Effector memory CD8-positive, alpha-beta T cell (primary cell): ENCODE data around the gene SELENOI.

ENCODE experiments used
- ATAC-seq: fragments of 150-1000 bp; cut with Tn5 transposase; replicated peaks from 2 replicates; pipeline ENCODE4 v1.10.0; 2021; ENCODE audit warnings: mild to moderate bottlenecking, moderate library complexity
- DNase-seq, 3 experiments: peaks; one replicate each; pipeline ENCODE4 v3.0.0; 2021
- H3K27ac Mint-ChIP-seq, 2 donors: one replicate each; pipeline ENCODE4 v1.8.0; 2022; ENCODE audit warnings: mild to moderate bottlenecking in 2 of 2, mixed read lengths in 2 of 2, moderate library complexity in 2 of 2
- H3K27me3 Mint-ChIP-seq, 2 donors: one replicate each; pipeline ENCODE4 v1.8.0; 2022; ENCODE audit warnings: mixed read lengths in 2 of 2
- H3K36me3 Mint-ChIP-seq: one replicate; pipeline ENCODE4 v1.8.0; 2022; ENCODE audit warnings: mild to moderate bottlenecking, moderate library complexity, mixed read lengths; ENCODE audit not compliant: insufficient read depth
- H3K4me1 Mint-ChIP-seq, 2 donors: one replicate each; pipeline ENCODE4 v1.8.0; 2022; ENCODE audit warnings: low read depth in 2 of 2, mixed read lengths in 2 of 2
- H3K4me3 Mint-ChIP-seq, 2 donors: one replicate each; pipeline ENCODE4 v1.8.0; 2022; ENCODE audit warnings: mild to moderate bottlenecking in 2 of 2, mixed read lengths in 2 of 2, moderate library complexity in 2 of 2
- H3K9me3 Mint-ChIP-seq, 2 donors: one replicate each; pipeline ENCODE4 v1.8.0; 2022; ENCODE audit warnings: mixed read lengths in 2 of 2

The SELENOI gene

GRCh38 chr2:26384597-26384996 is 38.7 kb downstream of the SELENOI start:
- no peaks in the 10 kb centered on the region for H3K27me3 Mint-ChIP-seq
- no peak for ATAC-seq
- no peak for DNase-seq
- no peaks in the 10 kb centered on the region for H3K9me3 Mint-ChIP-seq
- H3K4me1 Mint-ChIP-seq: peaks cover 2 to 4% of the 10 kb centered on the region in 2 donors
- H3K4me3 Mint-ChIP-seq: no peak overlapping the region
- H3K27ac Mint-ChIP-seq: no peak overlapping the region
- peaks cover 46% of the 10 kb centered on the region for H3K36me3 Mint-ChIP-seq

- H3K36me3 Mint-ChIP-seq: peaks cover 53% of the 10 kb centered on the region
- H3K27me3 Mint-ChIP-seq: no peaks in the 10 kb centered on the region
- H3K27ac Mint-ChIP-seq: no peak overlapping the region
- ATAC-seq (no peak), DNase-seq (no peak)
- H3K4me3 Mint-ChIP-seq: no peak overlapping the region
- peaks cover 0 to 4% of the 10 kb centered on the region in 2 donors for H3K4me1 Mint-ChIP-seq
- H3K9me3 Mint-ChIP-seq: no peaks in the 10 kb centered on the region
These were observed 41.2 kb downstream of the SELENOI start for GRCh38 chr2:26387189-26387588.

GRCh38 chr2:26394694-26395093 is 48.8 kb downstream of the SELENOI start:
- DNase-seq (no peak), ATAC-seq (no peak)
- peaks cover 10% of the 10 kb centered on the region for H3K36me3 Mint-ChIP-seq
- H3K9me3 Mint-ChIP-seq: no peaks in the 10 kb centered on the region
- H3K27ac Mint-ChIP-seq: no peak overlapping the region
- no peaks in the 10 kb centered on the region for H3K27me3 Mint-ChIP-seq
- H3K4me1 Mint-ChIP-seq: peaks cover 0 to 4% of the 10 kb centered on the region in 2 donors
- H3K4me3 Mint-ChIP-seq: no peak overlapping the region

GRCh38 chr2:26395394-26395793 is 49.5 kb downstream of the SELENOI start:
- H3K9me3 Mint-ChIP-seq: no peaks in the 10 kb centered on the region
- no peak for ATAC-seq
- H3K36me3 Mint-ChIP-seq: peaks cover 3% of the 10 kb centered on the region
- H3K27me3 Mint-ChIP-seq: no peaks in the 10 kb centered on the region
- no peak for DNase-seq
- H3K4me1 Mint-ChIP-seq: peaks cover 4 to 10% of the 10 kb centered on the region in 2 donors
- H3K4me3 Mint-ChIP-seq: no peak overlapping the region
- H3K27ac Mint-ChIP-seq: no peak overlapping the region

- Mint-ChIP-seq H3K4me1 (peaks cover 4 to 10% of the 10 kb centered on the region in 2 donors), H3K4me3 (no peak overlapping the region), H3K27ac (peak overlapping the region; percentile 6 to 9), H3K9me3 (no peaks in the 10 kb centered on the region), H3K27me3 (no peaks in the 10 kb centered on the region), H3K36me3 (no peaks in the 10 kb centered on the region)
- no peak for ATAC-seq
- DNase-seq: no peak
These were observed 50.9 kb downstream of the SELENOI start for GRCh38 chr2:26396734-26397298.

DNA sequence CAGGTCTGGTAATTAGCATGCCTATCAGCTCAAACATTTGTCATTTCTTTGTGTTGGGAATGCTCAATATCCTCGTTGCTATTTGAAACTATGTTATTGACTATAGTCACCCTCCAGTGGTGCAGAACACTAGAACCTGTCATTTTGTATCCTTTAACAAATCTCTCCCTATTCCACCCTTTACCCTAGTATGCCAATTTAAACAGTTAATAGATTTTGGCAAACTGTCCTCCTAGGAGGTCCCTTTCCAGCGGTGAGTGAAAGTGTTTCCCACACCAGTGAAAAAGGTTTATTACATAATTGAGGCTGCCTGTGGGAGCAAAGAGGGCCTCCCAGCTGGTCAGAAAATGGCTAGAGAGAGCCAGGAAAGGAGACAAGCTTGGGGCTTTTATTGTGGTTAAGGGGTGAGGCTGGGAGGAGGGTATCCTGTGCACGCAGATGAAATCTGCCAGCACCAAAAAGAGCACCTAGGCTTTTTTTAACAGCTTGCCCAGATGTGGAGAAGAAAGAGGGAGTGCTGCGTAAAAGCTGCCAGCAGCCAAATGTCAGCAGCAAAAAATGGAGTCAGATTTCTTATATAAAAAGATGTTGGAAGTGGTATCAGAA is 53.9 kb downstream of the SELENOI start:
- no peak overlapping the region for H3K27ac Mint-ChIP-seq
- H3K4me1 Mint-ChIP-seq: peaks cover 4 to 10% of the 10 kb centered on the region in 2 donors
- H3K4me3 Mint-ChIP-seq: no peak overlapping the region
- no peaks in the 10 kb centered on the region for H3K36me3 Mint-ChIP-seq
- ATAC-seq (no peak), DNase-seq (no peak)
- H3K9me3 Mint-ChIP-seq: no peaks in the 10 kb centered on the region
- no peaks in the 10 kb centered on the region for H3K27me3 Mint-ChIP-seq

DNA sequence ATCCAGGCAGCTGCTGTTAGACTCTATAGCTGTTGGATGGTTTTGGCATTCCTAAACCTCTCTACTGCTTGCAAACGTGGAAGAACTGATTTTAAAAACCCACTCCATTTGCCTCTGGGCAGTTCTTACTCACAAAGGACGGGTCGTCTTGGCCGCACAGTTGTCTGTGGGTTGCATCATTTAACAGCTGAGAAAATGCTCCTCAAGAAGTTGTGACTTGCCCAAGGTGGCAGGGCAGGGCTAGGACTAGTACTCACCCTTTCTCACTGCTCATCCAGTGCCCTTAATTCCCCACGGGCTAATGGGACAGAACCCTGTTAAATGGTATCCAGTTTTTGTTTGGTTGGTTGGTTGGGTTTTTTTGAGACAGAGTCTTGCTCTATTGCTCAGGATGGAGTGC is 54.8 kb downstream of the SELENOI start:
- H3K36me3 Mint-ChIP-seq: no peaks in the 10 kb centered on the region
- H3K9me3 Mint-ChIP-seq: no peaks in the 10 kb centered on the region
- no peak overlapping the region for H3K27ac Mint-ChIP-seq
- peaks cover 4 to 10% of the 10 kb centered on the region in 2 donors for H3K4me1 Mint-ChIP-seq
- ATAC-seq: no peak
- peaks cover 0 to 7% of the 10 kb centered on the region in 2 donors for H3K27me3 Mint-ChIP-seq
- DNase-seq: no peak
- H3K4me3 Mint-ChIP-seq: no peak overlapping the region

DNA sequence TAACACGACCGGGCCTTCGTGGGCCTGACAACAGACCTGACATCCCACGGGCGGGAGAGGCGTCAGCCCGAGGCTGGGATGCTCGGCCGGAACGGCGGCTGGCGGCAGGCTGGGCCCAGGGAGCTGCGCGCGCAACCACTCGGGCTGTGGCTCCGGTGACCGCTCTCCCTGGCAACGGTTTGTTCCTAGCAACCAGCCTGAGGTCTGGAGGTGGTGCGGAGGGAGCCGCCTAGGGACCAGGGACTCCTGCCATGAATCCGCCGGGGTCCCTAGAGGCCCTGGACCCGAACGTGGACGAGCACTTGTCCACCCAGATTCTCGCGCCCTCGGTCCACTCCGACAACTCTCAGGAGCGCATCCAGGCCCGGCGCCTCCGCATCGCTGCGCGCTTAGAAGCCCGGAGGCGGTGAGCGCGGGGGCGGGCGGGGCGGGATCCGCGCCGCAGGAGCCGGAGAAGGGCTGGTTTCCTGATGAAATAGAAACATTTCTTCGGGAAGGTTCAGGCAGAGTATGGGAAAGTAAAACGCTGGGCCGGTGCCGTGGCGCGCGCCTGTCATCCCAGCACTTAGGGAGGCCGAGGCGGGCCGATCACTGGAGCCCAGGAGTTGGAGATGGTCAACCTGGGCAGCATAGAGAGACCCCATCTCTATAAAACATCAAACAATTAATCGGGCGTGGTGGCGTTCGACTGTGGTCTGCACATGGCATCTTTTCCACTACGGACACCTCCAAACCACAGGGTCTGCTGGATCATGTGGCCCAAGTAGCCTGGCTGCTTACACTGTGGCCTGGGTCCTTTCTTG is 56.0 kb downstream of the SELENOI start, which contains the start of gene DRC1:
Gene DRC1 (plus strand): TSS at position 182 of the 803 bp plus-strand sequence. CDS start 70 bp downstream, at position 252.
- no peak within 1 kb of the TSS for H3K27ac Mint-ChIP-seq
- ATAC-seq (no peak), DNase-seq (no peak)
- H3K36me3 Mint-ChIP-seq: no peaks in the 10 kb centered on the region
- peaks cover 4 to 7% of the 10 kb centered on the region in 2 donors for H3K4me1 Mint-ChIP-seq
- no peak within 1 kb of the TSS for H3K4me3 Mint-ChIP-seq
- H3K9me3 Mint-ChIP-seq: no peaks in the 10 kb centered on the region
- H3K27me3 Mint-ChIP-seq: peaks cover 4 to 9% of the 10 kb centered on the region in 2 donors

DNA sequence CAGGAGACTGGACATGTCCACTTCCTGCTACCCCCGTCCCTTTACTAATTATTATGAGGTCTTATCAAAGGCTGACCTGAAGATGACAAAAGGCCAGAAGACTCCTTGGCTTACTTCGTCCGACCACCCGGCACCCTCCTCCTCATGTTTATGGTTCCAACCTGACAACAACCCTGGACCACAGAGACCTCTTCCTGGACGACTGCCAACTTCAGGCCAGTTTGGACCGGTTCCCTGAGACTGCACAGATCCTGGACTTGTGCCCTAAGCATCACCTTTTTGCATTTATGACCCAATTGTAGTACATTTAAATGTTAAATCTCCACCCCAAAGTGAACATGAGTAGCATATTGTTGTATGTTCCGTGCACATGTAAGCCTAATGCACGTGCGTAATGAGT is 61.6 kb downstream of the SELENOI start:
- no peak overlapping the region for H3K27ac Mint-ChIP-seq
- no peaks in the 10 kb centered on the region for H3K9me3 Mint-ChIP-seq
- no peak overlapping the region for H3K4me3 Mint-ChIP-seq
- peaks cover 19 to 30% of the 10 kb centered on the region in 2 donors for H3K27me3 Mint-ChIP-seq
- DNase-seq (no peak), ATAC-seq (no peak)
- H3K4me1 Mint-ChIP-seq: peaks cover 0 to 5% of the 10 kb centered on the region in 2 donors
- H3K36me3 Mint-ChIP-seq: no peaks in the 10 kb centered on the region

- Mint-ChIP-seq H3K27me3 (peaks cover 19 to 30% of the 10 kb centered on the region in 2 donors), H3K4me3 (no peak overlapping the region), H3K4me1 (peaks cover 0 to 5% of the 10 kb centered on the region in 2 donors), H3K36me3 (no peaks in the 10 kb centered on the region), H3K9me3 (no peaks in the 10 kb centered on the region), H3K27ac (no peak overlapping the region)
- DNase-seq: no peak
- no peak for ATAC-seq
These were observed 63.8 kb downstream of the SELENOI start for GRCh38 chr2:26409785-26410184.

GRCh38 chr2:26410764-26411243 is 64.9 kb downstream of the SELENOI start:
- no peak overlapping the region for H3K27ac Mint-ChIP-seq

GRCh38 chr2:26411419-26411818 is 65.5 kb downstream of the SELENOI start:
- DNase-seq (no peak), ATAC-seq (no peak)
- H3K9me3 Mint-ChIP-seq: no peaks in the 10 kb centered on the region
- peaks cover 0 to 5% of the 10 kb centered on the region in 2 donors for H3K4me1 Mint-ChIP-seq
- peaks cover 19 to 23% of the 10 kb centered on the region in 2 donors for H3K27me3 Mint-ChIP-seq
- H3K27ac Mint-ChIP-seq: no peak overlapping the region
- no peaks in the 10 kb centered on the region for H3K36me3 Mint-ChIP-seq
- H3K4me3 Mint-ChIP-seq: peak overlapping the region in 1 of 2 donors; percentile 69

More at GRCh38 chr2:26410764-26411243, 64.9 kb downstream of the SELENOI start:
- ATAC-seq (no peak), DNase-seq (no peak)
- Mint-ChIP-seq H3K36me3 (no peaks in the 10 kb centered on the region), H3K27me3 (peaks cover 19 to 23% of the 10 kb centered on the region in 2 donors), H3K4me1 (peaks cover 0 to 5% of the 10 kb centered on the region in 2 donors), H3K4me3 (no peak overlapping the region), H3K9me3 (no peaks in the 10 kb centered on the region)

- Mint-ChIP-seq H3K4me3 (peak overlapping the region; percentile 0 to 69), H3K27me3 (peaks cover 13 to 18% of the 10 kb centered on the region in 2 donors), H3K36me3 (no peaks in the 10 kb centered on the region), H3K9me3 (no peaks in the 10 kb centered on the region), H3K27ac (peak overlapping the region in 1 of 2 donors; percentile 2), H3K4me1 (peaks cover 0 to 5% of the 10 kb centered on the region in 2 donors)
- peak; percentile 24 for ATAC-seq
- no peak for DNase-seq
These were observed 66.2 kb downstream of the SELENOI start for GRCh38 chr2:26412091-26412673.
